ENCODE results near the gene NCAPG2. TPM values are rescaled to one million over a fixed set of nuclear protein-coding genes. Genes with fewer than 3 reads are reported as not detected.

The NCAPG2 gene, protein sequence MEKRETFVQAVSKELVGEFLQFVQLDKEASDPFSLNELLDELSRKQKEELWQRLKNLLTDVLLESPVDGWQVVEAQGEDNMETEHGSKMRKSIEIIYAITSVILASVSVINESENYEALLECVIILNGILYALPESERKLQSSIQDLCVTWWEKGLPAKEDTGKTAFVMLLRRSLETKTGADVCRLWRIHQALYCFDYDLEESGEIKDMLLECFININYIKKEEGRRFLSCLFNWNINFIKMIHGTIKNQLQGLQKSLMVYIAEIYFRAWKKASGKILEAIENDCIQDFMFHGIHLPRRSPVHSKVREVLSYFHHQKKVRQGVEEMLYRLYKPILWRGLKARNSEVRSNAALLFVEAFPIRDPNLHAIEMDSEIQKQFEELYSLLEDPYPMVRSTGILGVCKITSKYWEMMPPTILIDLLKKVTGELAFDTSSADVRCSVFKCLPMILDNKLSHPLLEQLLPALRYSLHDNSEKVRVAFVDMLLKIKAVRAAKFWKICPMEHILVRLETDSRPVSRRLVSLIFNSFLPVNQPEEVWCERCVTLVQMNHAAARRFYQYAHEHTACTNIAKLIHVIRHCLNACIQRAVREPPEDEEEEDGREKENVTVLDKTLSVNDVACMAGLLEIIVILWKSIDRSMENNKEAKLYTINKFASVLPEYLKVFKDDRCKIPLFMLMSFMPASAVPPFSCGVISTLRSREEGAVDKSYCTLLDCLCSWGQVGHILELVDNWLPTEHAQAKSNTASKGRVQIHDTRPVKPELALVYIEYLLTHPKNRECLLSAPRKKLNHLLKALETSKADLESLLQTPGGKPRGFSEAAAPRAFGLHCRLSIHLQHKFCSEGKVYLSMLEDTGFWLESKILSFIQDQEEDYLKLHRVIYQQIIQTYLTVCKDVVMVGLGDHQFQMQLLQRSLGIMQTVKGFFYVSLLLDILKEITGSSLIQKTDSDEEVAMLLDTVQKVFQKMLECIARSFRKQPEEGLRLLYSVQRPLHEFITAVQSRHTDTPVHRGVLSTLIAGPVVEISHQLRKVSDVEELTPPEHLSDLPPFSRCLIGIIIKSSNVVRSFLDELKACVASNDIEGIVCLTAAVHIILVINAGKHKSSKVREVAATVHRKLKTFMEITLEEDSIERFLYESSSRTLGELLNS
- total RNA-seq: 6.0 and 12.7 TPM in 2 replicates

GRCh38 chr7:158704524-158705233, at the start of gene NCAPG2:
Gene NCAPG2 (minus strand): TSS chr7:158704804. CDS start chr7:158701899, 2,905 bp downstream.
- DNase-seq (ENCODE audit: extremely low read depth, low read depth, low spot score): peak; percentile 61

GRCh38 chr7:158753900-158754299, 49.3 kb upstream of the NCAPG2 start:
- no peak for DNase-seq (ENCODE audit: extremely low read depth, low read depth, low spot score)

- no peak for DNase-seq (ENCODE audit: extremely low read depth, low read depth, low spot score)
Measured at GRCh38 chr7:158751751-158752150, 47.1 kb upstream of the NCAPG2 start.

- DNase-seq (ENCODE audit: extremely low read depth, low read depth, low spot score): no peak
Measured at GRCh38 chr7:158751199-158751598, 46.6 kb upstream of the NCAPG2 start.

- DNase-seq (ENCODE audit: extremely low read depth, low read depth, low spot score): no peak
Measured at GRCh38 chr7:158750702-158751101, 46.1 kb upstream of the NCAPG2 start.

DNA sequence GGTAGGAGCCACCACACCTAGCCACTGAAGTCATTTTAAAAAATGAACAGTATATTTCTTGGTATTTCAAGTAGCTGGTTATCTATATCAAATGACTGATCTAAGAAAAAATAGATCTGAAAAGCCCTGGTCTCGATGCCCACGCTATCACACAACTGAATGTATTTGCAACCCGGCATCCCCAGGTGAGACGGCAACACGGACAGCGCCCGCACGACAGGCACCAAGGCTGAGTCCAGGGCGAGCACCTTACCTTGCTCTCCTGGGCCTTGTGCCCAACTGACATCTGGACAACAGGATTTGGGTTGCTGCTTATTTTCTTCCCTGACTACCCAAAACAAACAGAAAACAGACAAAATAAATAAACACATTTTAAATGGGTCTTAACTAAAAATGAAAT, 44.8 kb upstream of the NCAPG2 start:
- DNase-seq (ENCODE audit: extremely low read depth, low read depth, low spot score): no peak

- DNase-seq (ENCODE audit: extremely low read depth, low read depth, low spot score): no peak
Measured at GRCh38 chr7:158748335-158748734, 43.7 kb upstream of the NCAPG2 start.

- DNase-seq (ENCODE audit: extremely low read depth, low read depth, low spot score): no peak
Measured at GRCh38 chr7:158747408-158747807, 42.8 kb upstream of the NCAPG2 start.

DNA sequence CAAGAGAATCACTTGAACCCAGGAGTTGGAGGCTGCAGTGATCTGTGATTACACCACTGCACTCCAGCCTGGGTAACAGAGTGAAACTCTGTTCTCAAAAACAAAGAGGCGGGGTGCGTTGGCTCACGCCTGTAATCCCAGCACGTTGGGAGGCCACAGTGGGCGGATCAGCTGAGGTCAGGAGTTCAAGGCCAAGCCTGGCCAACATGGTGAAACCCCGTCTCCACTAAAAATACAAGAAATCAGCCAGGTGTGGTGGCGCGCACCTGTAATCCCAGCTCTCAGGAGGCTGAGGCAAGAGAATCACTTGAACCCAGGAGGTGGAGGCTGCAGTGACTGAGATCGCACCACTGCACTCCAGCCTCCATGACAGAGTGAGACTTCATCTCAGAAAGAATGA, 42.4 kb upstream of the NCAPG2 start:
- DNase-seq (ENCODE audit: extremely low read depth, low read depth, low spot score): no peak

DNA sequence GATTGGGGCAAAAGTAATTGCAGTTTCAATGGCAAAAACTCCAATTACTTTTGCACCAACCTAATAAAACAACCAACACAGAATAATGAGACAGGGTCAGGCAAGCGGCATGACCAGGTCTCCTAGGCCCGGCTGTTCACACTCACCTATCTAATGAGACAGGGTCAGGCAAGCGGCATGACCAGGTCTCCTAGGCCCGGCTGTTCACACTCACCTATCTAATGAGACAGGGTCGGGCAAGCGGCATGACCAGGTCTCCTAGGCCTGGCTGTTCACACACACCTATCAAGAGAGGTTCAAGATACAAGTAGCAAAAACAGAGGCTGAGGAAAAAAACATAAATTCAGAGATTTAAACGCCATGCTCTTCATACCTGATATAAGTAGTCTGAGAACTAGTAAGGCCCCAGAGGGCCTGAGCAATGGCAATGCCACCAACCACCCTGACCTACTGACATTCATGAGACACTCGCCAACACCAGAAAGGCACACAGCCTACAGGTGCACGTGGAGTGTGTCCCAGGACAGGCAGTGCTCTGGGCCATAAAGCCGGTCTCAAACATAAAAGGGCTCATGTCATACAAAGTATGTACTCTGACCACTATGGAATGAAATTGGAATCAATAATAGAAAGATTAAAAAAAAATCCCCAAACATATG, 40.6 kb upstream of the NCAPG2 start:
- no peak for DNase-seq (ENCODE audit: extremely low read depth, low read depth, low spot score)

GRCh38 chr7:158744070-158744469, 39.5 kb upstream of the NCAPG2 start:
- DNase-seq (ENCODE audit: extremely low read depth, low read depth, low spot score): no peak

- DNase-seq (ENCODE audit: extremely low read depth, low read depth, low spot score): no peak
Measured at GRCh38 chr7:158743219-158743618, 38.6 kb upstream of the NCAPG2 start.

DNA sequence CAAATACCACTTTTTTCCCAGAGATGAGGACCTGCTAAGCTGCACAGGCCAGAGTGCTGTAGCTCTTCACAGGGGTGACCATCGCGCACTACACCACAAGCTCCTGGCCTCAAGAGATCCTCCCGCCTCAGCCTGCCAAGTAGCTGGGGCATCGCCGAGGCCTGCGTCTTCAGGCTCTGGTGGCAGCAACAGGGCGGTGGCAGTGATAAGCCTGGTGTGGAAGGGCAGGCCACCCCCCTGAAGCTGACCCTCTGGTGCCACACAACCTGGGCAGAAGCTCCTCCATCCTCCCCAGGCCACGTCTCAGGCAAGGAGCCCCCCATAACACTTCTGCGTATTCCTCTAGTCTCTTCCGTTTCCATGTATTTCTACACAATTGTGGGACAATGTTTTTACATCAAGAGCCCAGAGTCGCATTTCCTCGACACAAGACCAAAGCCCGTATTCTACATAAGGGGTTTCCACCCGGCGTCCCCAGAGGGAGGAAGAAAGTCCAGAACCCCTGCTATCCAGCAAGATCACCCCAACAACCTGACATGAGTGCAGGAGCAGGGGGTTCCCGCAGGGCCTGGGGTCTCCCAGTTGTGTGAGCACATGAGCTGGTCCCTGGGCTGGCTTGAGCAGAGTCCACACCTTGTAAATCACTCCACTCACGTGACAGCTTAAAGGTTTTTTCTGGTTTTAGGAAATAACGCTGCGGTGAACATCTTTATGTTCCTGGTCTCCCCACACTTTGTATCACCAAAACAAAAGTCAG, 37.6 kb upstream of the NCAPG2 start:
- no peak for DNase-seq (ENCODE audit: extremely low read depth, low read depth, low spot score)

- no peak for DNase-seq (ENCODE audit: extremely low read depth, low read depth, low spot score)
Measured at GRCh38 chr7:158741294-158741666, 36.7 kb upstream of the NCAPG2 start.

- peak; percentile 90 for DNase-seq (ENCODE audit: extremely low read depth, low read depth, low spot score)
Measured at GRCh38 chr7:158740657-158741293, 36.2 kb upstream of the NCAPG2 start.

DNA sequence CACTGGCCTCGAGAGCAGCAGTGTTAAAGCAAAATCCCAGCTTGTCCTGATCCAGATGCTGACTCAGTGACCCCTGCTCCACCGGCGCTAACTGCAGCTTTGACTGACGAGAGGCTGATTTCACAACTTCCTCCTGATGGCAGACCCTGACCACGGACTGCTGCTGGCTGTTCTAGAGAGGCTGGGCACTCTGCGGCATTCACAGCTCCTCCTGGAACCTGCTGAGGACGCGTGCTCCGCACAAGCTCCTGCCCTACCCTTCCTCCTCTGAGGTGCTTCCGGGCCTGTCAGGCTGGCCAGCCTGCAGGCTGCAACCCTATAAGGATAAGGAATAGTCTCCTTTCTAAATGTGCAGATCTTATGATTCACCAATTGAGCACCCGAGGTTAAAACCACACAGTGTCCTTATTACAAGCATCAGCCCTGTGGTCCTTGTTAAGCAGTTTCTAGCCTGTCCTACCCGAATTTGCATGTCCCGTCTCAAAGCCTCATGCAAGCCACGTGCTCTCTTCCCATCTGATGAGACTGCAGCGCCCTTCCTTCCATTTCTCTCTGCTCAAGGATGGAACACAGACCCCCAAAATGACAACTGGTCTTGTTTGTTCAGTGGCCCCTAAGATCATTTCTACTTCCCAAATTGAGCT, 35.5 kb upstream of the NCAPG2 start:
- no peak for DNase-seq (ENCODE audit: extremely low read depth, low read depth, low spot score)

DNA sequence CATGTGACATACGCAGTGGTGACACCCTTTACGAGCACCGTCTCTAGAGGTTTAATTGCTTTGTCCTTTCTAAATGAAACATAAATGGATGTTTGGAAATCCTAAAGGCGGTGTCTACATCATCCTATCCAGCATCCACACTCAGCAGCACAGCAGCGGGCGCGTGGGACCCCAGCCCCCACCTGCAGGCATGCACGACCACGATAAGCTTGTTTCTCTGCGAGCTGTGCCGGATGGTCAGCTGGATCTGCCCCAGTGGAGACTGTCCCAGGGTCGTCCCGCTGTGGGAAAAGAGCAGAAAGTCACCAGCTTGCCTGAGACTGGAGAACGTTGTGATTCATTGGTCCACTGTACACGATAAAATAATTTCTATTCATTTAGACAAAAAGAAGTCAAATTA, 34.2 kb upstream of the NCAPG2 start:
- DNase-seq (ENCODE audit: extremely low read depth, low read depth, low spot score): no peak

DNA sequence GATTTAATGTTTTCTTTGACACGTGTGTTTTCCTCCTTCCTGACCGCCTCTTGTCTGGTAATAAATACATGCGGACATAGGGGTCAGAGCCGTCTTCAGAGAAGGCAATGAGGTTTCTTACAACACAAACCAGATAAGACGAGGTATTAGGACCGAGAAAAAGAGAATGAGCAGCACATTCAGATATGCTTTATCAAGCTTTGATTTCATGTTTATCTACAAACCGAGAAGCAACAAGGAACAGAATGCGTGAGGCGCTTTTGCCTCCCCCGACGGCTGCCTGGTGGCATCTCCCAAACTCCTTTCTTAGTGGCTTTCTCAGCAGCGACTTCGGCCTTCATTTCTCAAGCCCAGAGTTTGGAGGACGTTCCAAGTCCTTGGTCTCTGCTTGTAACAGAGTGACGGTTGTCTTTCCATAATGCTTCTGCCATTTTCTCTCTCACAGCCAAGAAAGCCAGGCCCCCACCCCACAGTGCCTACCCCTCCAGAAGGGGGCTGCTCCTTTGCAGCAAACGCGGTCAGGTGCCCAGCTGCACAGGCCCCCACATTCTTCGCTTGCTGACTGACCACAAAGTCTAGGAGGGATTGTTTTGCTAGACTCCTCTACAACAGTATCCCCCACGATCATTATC, 32.6 kb upstream of the NCAPG2 start:
- DNase-seq (ENCODE audit: extremely low read depth, low read depth, low spot score): no peak

Measured in glomerular endothelial cell (primary cell).